ENCODE measurements around the gene POU3F3.

The POU3F3 gene

DNA sequence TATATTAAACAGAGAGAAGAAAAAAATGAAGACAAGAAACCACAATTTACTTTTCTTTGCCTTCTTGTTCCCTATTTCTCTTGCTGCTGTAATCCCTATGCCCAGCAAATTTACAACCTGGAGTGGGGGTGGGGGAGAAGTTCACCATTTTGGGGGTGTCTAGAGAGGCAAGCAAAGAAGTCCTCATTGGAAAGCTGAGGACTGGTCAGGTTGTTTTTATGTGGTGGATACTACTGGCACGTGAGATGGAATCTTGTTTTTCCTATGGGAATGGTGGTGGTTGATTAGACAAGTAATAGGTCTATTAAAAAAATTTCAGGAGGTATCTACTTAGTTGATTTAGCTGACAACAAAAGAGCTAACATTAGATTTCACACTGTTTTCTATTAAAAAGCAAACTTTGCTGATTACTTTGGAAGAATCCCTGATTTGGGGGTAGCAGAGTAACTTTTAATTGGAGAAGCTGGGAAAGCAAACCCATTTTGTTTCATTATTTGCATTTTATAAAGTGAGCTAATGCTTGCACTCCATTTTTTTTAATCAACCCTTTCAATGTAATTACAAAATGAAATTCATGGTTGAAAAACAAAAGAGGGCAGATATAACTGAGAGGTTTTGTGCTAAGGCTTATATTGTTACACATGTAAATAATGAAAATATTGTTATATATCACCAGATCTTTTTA, 6.0 kb downstream of the POU3F3 start:
- no peak for DNase-seq (ENCODE audit: low read depth in 2 of 3, low spot score in 1 of 3)

DNA sequence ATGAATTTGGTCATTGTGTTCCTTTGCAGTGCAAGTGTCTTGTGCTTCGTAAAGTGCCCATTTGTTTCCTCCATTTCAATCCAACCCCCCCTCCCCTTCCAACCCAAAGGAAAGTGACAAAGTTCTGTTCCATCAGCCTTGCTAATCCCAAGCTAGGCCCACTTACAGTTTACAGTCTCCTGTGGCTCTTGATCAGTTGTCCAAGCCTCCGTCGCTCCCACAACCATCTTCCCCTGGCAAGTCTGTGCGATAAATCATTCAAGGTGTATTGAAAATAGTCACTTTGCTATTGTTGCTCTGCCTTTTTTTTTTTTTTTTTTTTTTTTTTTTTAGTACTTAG, 6.5 kb downstream of the POU3F3 start:
- no peak for DNase-seq (ENCODE audit: low read depth in 2 of 3, low spot score in 1 of 3)

- no peak for DNase-seq (ENCODE audit: low read depth in 2 of 3, low spot score in 1 of 3)
These were observed 7.6 kb downstream of the POU3F3 start for GRCh38 chr2:104861351-104862057.

GRCh38 chr2:104862058-104862941, 8.4 kb downstream of the POU3F3 start:
- no peak for DNase-seq (ENCODE audit: low read depth in 2 of 3, low spot score in 1 of 3)

- no peak for DNase-seq (ENCODE audit: low read depth in 2 of 3, low spot score in 1 of 3)
These were observed 9.2 kb downstream of the POU3F3 start for GRCh38 chr2:104863146-104863467.

- DNase-seq (ENCODE audit: low read depth in 2 of 3, low spot score in 1 of 3): no peak
These were observed 9.8 kb downstream of the POU3F3 start for GRCh38 chr2:104863468-104864279.

DNA sequence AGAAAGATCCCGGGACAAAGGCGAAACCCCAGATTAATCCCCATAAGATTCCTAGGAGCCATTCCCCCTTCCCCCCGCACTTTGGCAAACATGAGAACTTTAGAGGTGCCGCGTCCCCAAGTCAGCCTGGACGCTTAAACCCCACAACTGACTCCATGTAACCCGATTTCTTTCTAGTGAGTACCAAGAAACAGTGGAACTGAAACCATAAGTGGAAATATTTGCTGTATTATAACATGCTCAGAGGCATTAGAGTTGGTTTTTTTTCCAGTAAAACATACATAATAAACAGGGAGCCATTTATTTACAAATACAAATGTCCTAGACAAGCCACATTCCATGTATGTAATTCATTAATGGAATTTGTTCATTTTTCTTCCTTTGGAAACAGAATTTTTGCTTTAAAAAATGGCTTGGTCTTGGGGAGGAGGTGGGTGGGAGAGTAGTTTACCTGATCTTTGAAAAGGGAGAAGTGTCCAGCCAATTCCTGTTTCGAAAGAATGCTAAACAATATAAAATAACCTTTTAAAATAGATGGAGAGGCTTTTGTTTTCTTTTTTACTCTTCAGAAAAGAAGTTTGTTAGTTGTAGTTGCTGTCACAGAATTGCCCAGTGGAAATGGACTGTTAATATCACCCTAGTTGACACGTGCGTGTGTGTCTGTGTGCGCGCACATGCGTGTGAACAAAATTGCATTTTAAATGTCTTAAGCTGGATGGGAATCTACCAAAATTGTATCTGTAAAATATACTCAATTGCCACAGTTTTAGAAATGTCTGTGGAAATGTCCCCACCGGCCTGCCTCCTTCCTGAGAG, 10.6 kb downstream of the POU3F3 start:
- no peak for DNase-seq (ENCODE audit: low read depth in 2 of 3, low spot score in 1 of 3)

DNA sequence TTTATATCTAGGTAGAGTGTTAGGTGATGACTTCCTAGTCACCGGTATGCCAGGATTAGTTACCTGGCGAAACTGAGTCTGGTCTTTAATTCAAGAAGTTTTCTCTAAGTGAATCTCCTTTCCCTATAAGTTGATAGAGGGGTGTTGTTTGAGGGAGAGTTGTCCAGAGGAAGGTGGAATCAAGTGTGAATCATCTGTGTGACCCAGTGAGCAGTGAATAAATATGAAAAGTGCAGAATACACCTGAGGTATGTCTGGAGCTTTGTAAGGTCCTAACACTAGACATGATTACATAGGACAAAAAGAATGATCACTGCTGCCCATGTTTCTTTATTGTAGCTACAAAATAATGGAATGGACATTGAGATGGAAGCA, 11.2 kb downstream of the POU3F3 start:
- DNase-seq (ENCODE audit: low read depth in 2 of 3, low spot score in 1 of 3): no peak

- no peak for DNase-seq (ENCODE audit: low read depth in 2 of 3, low spot score in 1 of 3)
These were observed 12.4 kb downstream of the POU3F3 start for GRCh38 chr2:104866122-104866864.

GRCh38 chr2:104866883-104867812, 13.2 kb downstream of the POU3F3 start:
- DNase-seq (ENCODE audit: low read depth in 2 of 3, low spot score in 1 of 3): no peak

GRCh38 chr2:104867813-104868504, 14.0 kb downstream of the POU3F3 start:
- no peak for DNase-seq (ENCODE audit: low read depth in 2 of 3, low spot score in 1 of 3)

DNA sequence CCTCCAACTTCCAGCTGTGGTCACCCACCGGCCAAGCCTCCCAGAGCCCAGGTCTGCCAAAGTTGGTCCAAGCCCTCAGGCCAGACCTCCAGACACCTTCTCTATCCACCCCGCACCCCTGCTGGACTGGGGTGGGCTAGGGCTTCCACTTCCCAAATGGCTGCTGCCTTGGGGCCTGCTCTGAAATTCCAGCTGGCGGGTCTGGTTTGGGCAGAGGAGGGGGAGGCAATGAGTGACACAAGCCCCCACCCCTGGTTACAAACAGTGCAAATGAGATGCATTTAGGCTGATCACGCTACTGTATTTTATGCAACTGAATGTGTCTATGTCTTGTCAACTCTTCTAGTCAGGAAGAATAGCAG, 14.6 kb downstream of the POU3F3 start:
- DNase-seq (ENCODE audit: low read depth in 2 of 3, low spot score in 1 of 3): no peak

DNA sequence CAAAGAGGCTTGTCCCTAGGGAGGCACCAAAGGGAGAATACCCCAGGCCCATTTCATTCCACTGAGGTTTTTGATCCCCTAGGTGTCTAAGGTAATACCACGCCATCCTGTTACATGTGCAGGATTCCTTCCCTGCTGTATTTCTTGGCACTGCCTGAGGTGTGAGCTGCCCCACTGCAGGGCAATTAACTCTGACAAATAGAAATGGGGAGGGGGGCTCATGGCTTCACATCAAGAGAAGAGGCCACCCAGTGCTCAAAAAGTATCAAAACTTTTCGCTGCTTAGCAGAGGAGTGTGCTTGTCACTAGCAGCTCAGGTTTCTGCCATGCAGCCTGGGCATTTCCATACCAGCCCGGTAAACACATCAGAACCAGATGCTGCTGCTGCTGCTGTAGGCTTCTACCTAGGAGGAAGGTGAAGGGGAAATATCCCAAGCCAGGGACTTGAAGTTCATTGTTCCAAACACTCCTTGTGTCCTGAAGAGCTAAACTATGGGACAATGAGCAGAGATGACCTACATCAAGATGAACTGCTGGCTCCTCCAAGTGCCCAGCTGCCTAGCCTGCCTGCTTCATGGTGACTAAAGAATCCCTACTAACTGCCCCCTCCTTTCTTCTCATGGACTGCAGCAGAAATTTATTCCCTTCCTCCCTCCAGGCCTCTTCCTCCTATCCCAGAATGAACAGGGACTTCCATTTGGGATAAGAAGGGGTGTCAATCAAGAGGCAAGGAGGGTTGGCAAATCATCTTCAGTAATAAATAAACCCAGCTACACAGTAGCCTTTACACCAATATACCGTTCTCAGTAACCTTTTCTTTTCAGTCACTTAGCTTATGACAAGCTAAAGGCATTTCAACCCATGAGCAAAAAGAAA, 16.4 kb downstream of the POU3F3 start:
- DNase-seq (ENCODE audit: low read depth in 2 of 3, low spot score in 1 of 3): no peak

- no peak for DNase-seq (ENCODE audit: low read depth in 2 of 3, low spot score in 1 of 3)
These were observed 17.7 kb downstream of the POU3F3 start for GRCh38 chr2:104871649-104871971.

DNA sequence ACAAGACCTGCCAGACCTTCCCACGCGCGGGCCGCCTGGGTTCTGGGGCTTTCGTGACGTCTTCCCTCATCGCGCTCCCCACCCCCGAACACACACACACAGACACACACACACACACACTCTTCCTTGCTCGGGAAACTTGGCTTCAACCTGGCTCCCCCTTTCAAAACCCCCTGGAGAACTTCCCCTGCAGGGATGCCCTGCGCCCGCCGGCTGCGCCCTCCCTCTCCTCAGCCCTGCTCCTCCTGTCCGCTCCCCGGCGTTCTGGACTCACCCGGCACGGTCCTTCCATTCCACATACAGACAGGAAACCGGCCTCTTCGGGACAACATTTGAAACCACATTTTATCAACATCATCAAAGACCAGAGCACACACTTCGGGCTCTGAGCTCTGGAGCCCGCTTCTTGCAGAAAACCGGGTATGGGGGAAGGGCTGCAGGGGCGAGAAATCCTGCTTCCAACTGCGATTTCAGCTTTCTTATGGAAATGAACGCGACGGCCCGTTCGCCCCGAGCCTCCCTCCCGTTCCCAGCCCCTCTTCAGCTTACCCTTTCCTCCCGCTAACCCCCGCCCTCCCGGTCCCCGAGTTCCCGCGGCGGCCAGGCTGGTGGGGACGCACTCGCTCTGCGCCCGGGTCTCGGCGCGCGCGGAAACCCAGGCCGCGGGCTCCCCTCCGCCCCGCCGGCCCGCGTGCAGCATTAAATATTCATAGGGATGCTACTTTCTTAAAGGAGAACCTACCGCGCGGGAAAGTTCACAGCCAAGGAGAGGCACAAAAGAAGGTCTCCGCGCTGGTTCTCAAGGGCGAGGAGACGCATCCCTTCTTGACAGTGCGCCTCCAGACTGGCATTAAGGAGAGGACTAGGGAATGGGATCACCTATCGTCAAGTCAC, 18.3 kb downstream of the POU3F3 start:
- DNase-seq (ENCODE audit: low read depth in 2 of 3, low spot score in 1 of 3): no peak

All from stimulated activated CD4-positive, alpha-beta T cell treated with anti-CD3 and anti-CD28 coated beads, Interleukin-12 subunit alpha, Interleukin-12 subunit beta, amount 100 ng/mL, for 48 hours (primary cell).